GM20431 (cell line): ENCODE data around the gene INTS6L.
"Not testable (repeated sequence)": the region's sequence is repeated elsewhere in the genome, so short reads cannot be mapped to it uniquely, and the experiment has no call there.

Experiments used
- in situ Hi-C: fragments of 300-500 bp; cut with MseI, MboI; formaldehyde crosslinking; loops from one replicate; pipeline ENCODE4 v1.15.0; 2020; ENCODE audit warnings: low sequenced_read_pairs; ENCODE audit not compliant: unreplicated experiment

The INTS6L gene

GRCh38 chrX:135591871-135592270 lies 71.4 kb downstream of the INTS6L start:
- in situ Hi-C loops: loop anchor here (25.0 kb wide), 1 partner anchor 105 kb away; no protein-coding TSS in a partner anchor

DNA sequence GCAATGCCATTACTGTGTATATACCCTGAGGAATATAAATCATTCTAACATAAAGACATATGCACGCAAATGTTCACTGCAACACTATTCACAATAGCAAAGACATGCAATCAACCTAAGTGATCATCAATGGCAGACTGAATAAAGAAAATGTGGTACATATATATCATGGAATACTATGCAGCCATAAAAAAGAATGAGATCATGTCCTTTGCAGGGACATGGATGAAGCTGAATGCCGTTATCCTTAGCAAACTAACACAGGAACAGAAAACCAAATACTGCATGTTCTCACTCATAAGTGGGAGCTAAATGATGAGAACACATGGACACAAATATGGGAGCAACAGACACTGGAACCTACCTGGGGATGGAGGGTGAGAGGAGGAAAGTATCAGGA lies 73.6 kb downstream of the INTS6L start:
- in situ Hi-C loops: loop anchor here (25.0 kb wide), 1 partner anchor 107 kb away; no protein-coding TSS in a partner anchor

DNA sequence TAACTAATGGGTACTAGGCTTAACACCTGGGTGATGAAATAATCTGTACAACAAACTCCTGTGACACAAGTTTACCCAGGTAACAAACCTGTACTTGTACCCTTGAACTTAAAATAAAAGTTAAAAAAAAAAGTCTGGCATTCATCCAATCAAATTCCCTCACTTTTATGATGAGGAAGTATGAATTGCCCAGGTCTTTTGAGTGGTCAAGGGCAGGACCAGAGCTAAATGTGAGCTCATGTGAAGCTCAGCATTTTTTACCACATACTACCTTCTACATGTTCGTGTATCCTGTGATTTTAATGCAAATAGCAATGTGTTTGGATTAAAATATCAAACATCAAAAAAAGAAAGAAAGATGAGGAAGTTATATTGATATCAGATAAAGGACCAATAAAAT lies 74.0 kb downstream of the INTS6L start:
- in situ Hi-C loops: loop anchor here (25.0 kb wide), 1 partner anchor 107 kb away; no protein-coding TSS in a partner anchor

DNA sequence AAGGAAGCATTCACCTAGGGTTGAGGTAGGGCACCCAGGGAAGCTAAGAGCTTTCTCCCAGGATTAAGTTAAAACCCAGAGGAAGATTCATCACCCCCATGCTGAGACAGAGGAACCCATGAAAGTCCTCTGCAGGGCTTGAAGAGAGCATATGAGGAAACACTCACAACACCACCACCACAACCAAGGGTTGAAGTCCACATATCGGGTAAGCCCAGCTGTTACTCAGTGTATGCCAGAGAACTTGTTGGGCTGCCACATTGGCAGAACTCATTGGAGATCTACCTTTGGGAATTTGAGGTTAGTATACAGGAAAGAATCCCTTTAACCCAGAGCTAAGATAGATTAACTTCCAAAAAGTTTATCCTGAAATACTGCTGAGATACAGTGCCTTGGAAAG lies 75.1 kb downstream of the INTS6L start:
- in situ Hi-C loops: loop anchor here (25.0 kb wide), 1 partner anchor 108 kb away; no protein-coding TSS in a partner anchor

DNA sequence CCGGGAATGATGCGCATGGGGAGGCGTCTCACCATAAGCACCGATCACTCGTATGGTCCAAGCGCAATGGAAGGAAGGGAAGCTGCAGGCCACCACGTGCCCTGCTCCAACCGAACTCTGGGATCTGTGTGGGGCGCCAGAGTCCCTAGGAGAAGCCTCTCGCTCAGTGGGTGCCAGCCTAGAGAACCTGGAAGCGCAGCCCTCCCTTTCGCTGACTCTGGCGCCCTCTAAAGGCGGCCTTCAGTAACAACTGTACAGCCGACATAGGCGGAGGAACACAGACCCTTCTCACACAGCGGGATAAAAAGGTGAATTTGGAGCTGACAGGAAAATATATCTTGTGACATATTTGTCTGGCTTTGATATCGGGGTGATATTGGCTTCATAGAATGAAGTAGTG lies 76.0 kb downstream of the INTS6L start:
- in situ Hi-C loops: loop anchor here (25.0 kb wide), 1 partner anchor 109 kb away; no protein-coding TSS in a partner anchor

- in situ Hi-C loops: no loop called here
Observed at GRCh38 chrX:135605906-135606305, 85.4 kb downstream of the INTS6L start.

DNA sequence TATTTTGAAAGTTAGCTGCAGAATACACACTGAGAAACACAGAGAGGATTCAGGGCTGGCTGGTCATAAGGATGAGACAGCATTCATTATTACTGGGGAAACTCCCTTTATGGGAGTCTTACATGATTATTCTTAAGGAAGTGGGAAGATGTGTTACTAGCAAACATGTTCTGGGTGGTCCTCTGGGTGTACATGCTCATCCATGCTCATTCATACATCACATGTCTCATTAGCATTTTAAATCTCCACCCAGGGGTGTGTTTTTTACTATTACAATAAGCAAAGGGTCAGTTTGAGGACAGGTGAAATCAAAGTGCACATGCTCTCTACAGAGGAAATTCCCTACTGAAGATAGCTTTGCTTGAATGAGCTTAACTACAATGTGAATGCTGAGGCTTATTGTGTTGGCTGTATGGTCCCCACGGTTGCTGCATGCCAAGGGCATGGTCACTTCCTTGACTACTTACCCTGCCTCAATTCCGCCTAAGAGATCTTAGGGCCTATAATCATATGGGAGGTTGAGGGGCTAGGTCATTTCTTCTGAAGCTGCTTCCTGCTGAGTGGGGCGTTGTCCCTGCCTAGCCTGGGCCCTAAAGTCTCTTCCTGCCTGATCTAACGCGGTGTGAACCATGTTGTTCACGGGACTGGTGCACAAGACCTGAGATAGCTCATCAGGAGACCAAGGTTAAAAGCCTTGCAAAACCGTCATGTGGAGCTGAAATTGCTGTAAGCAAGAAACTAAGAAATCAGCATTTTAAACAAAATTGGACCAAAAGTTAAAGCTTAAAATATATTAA lies 104.1 kb downstream of the INTS6L start:
- in situ Hi-C loops: not testable (repeated sequence)

DNA sequence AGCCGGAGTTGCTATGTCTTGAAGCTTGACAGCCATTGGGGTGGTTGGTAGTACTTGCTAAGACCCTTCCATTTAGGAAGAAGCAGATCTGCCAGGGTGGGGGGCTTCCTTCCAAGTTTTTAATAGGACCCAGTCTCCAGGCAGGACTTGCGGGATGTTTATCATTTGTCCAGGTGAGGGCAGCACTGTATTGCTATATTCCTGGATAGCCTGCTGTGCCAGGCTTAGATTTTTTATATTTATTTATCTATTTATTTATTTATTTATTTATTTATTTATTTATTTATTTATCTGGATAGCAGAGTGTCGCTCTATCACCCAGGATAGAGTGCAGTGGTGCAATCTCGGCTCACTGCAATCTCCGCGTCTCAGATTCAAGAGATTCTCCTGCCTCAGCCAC lies 105.5 kb downstream of the INTS6L start:
- in situ Hi-C loops: no loop called here

- in situ Hi-C loops: no loop called here
Observed at GRCh38 chrX:135629342-135629741, 108.9 kb downstream of the INTS6L start.
